ENCODE data around the gene CCDC88C. TPM values are rescaled to one million over a fixed set of nuclear protein-coding genes. Genes with fewer than 3 reads are reported as not detected.

Gene CCDC88C
- total RNA-seq, 2 experiments from 2014 or later: 83.6 to 87.8 TPM

GRCh38 chr14:91374879-91375702 is 42.5 kb downstream of the CCDC88C start:
- ATAC-seq: no peak
- intact Hi-C loops (cut with micrococcal nuclease): loop anchor here (2.0 to 5.0 kb wide), 2 partner anchors 24 to 42 kb away; partner anchors contain the start of gene CCDC88C
- H3K4me3 Mint-ChIP-seq: peak overlapping the region; percentile 49
- DNase-seq: no peak
- no peaks in the 10 kb centered on the region for H3K9me3 Mint-ChIP-seq
- POLR2A ChIA-PET: interaction anchor here (0.5 to 12.8 kb wide), 14 partner anchors 11 to 57 kb away, joined by 3 to 167 read pairs (median 7); partner anchors contain the start of gene CCDC88C
- peak overlapping the region; percentile 90 for H3K27ac Mint-ChIP-seq
- peaks cover 100% of the 10 kb centered on the region for H3K4me1 Mint-ChIP-seq (ENCODE audit: low read depth)
- CTCF ChIA-PET: interaction anchor here (0.8 to 11.1 kb wide), 9 partner anchors 10 to 58 kb away, joined by 3 to 88 read pairs (median 10); partner anchors contain the start of gene CCDC88C
- H3K27me3 Mint-ChIP-seq: no peaks in the 10 kb centered on the region
- peaks cover 24% of the 10 kb centered on the region for H3K36me3 Mint-ChIP-seq (ENCODE audit: low read depth)
- TF ChIP-seq, protein P1, sequence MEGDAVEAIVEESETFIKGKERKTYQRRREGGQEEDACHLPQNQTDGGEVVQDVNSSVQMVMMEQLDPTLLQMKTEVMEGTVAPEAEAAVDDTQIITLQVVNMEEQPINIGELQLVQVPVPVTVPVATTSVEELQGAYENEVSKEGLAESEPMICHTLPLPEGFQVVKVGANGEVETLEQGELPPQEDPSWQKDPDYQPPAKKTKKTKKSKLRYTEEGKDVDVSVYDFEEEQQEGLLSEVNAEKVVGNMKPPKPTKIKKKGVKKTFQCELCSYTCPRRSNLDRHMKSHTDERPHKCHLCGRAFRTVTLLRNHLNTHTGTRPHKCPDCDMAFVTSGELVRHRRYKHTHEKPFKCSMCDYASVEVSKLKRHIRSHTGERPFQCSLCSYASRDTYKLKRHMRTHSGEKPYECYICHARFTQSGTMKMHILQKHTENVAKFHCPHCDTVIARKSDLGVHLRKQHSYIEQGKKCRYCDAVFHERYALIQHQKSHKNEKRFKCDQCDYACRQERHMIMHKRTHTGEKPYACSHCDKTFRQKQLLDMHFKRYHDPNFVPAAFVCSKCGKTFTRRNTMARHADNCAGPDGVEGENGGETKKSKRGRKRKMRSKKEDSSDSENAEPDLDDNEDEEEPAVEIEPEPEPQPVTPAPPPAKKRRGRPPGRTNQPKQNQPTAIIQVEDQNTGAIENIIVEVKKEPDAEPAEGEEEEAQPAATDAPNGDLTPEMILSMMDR (IDR thresholded peaks at IDR 0.05): no peak

GRCh38 chr14:91374287-91374878 is 43.2 kb downstream of the CCDC88C start:
- no peaks in the 10 kb centered on the region for H3K27me3 Mint-ChIP-seq

GRCh38 chr14:91373591-91374254 is 43.9 kb downstream of the CCDC88C start:
- ChIA-PET CTCF (interaction anchor here (1.1 to 11.1 kb wide), 9 partner anchors 13 to 56 kb away, joined by 3 to 88 read pairs (median 8); partner anchors contain the start of gene CCDC88C), POLR2A (interaction anchor here (0.8 to 12.8 kb wide), 10 partner anchors 11 to 47 kb away, joined by 3 to 167 read pairs (median 16); partner anchors contain the start of gene CCDC88C)
- Mint-ChIP-seq H3K27ac (peak overlapping the region; percentile 90), H3K27me3 (no peaks in the 10 kb centered on the region), H3K4me3 (peak overlapping the region; percentile 49), H3K36me3 (ENCODE audit: low read depth) (peaks cover 13% of the 10 kb centered on the region), H3K9me3 (no peaks in the 10 kb centered on the region), H3K4me1 (ENCODE audit: low read depth) (peaks cover 98% of the 10 kb centered on the region)
- peak; percentile 53 for ATAC-seq
- peak; percentile 84 for DNase-seq
- TF ChIP-seq, protein P1 (IDR thresholded peaks at IDR 0.05): no peak
- intact Hi-C loops (cut with micrococcal nuclease): loop anchor here (2.0 to 5.0 kb wide), 2 partner anchors 23 to 44 kb away; partner anchors contain the start of gene CCDC88C

More at GRCh38 chr14:91374287-91374878, 43.2 kb downstream of the CCDC88C start:
- peak overlapping the region; percentile 49 for H3K4me3 Mint-ChIP-seq
- H3K4me1 Mint-ChIP-seq (ENCODE audit: low read depth): peaks cover 100% of the 10 kb centered on the region
- CTCF ChIA-PET: interaction anchor here (0.9 to 11.1 kb wide), 9 partner anchors 13 to 57 kb away, joined by 3 to 88 read pairs (median 10); partner anchors contain the start of gene CCDC88C
- TF ChIP-seq, protein P1 (IDR thresholded peaks at IDR 0.05): no peak
- peaks cover 17% of the 10 kb centered on the region for H3K36me3 Mint-ChIP-seq (ENCODE audit: low read depth)
- no peak for ATAC-seq
- H3K27ac Mint-ChIP-seq: peak overlapping the region; percentile 90
- intact Hi-C loops (cut with micrococcal nuclease): loop anchor here (2.0 to 5.0 kb wide), 2 partner anchors 24 to 43 kb away; partner anchors contain the start of gene CCDC88C
- POLR2A ChIA-PET: interaction anchor here (0.5 to 12.8 kb wide), 11 partner anchors 12 to 48 kb away, joined by 3 to 167 read pairs (median 9); partner anchors contain the start of gene CCDC88C
- no peaks in the 10 kb centered on the region for H3K9me3 Mint-ChIP-seq
- no peak for DNase-seq

DNA sequence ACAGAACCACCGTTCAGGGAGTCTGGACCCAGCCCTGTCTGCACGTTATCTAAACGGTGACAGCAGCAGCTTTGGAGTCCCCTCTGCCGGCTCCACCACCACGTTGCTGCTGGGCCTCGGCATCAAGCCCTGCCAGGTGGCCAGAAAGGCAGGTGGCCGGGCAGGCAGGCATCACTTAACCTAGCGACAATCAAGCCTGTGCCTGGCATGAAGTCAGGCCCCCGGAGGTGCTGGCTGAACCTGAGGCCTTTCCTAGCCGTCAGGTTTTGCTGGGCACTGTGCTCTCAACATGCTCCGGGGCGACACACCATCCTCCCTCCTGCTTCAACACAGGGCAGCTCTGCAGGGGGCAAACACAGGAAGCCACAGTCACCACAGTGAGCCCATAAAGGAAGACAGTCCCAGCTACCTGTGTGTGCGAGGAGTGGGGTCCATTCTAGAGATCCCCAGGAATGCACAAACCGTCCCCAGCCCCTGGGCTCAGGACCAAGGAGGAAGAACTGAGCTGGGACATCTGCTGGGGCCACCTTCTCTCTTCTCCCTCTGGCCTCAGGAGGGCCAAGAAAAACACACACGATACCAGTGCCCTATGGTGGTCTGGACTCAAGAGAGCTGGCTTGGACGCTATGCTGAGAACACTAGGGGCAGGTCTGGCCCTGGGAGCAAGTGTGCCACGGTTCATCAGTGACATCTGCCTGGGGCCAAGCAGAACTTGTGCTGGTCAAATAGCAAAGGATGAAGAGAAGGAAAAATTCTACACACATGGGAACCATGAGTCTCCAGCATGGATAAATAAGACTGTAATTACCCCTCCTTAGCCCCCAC is 44.7 kb downstream of the CCDC88C start:
- intact Hi-C loops (cut with micrococcal nuclease): loop anchor here (5.0 kb wide), 1 partner anchor 44 kb away; the partner anchor contains the start of gene CCDC88C
- ChIA-PET CTCF (interaction anchor here (1.1 to 11.1 kb wide), 9 partner anchors 14 to 55 kb away, joined by 3 to 88 read pairs (median 7); partner anchors contain the start of gene CCDC88C), POLR2A (interaction anchor here (0.8 to 12.8 kb wide), 8 partner anchors 17 to 46 kb away, joined by 3 to 167 read pairs (median 28); partner anchors contain the start of gene CCDC88C)
- peak overlapping the region; percentile 49 for H3K4me3 Mint-ChIP-seq
- H3K27me3 Mint-ChIP-seq: no peaks in the 10 kb centered on the region
- H3K36me3 Mint-ChIP-seq (ENCODE audit: low read depth): peaks cover 15% of the 10 kb centered on the region
- DNase-seq (peak; percentile 77), ATAC-seq (peak; percentile 45)
- H3K9me3 Mint-ChIP-seq: no peaks in the 10 kb centered on the region
- peak overlapping the region; percentile 90 for H3K27ac Mint-ChIP-seq
- TF ChIP-seq, protein P1 (IDR thresholded peaks at IDR 0.05): no peak
- H3K4me1 Mint-ChIP-seq (ENCODE audit: low read depth): peaks cover 98% of the 10 kb centered on the region

Measured in activated CD8-positive, alpha-beta T cell treated with anti-CD3 and anti-CD28 coated beads for 36 hours (primary cell).